D721Med (cell line): ENCODE results near the gene FCN1.

Source experiments
- DNase-seq: peaks from one replicate; pipeline ENCODE4 v3.0.0; 2011; ENCODE audit warnings: low spot score; ENCODE audit not compliant: insufficient read length
- FAIRE-seq: peaks from 2 replicates; lab custom pipeline; 2011; peaks lifted over from hg19 to GRCh38; lab: Jason Lieb, UNC
- CTCF ChIP-seq: IDR thresholded peaks from 2 replicates; pipeline ENCODE4 v1.5.1; 2012; ENCODE audit warnings: mild to moderate bottlenecking, control low read depth; ENCODE audit not compliant: insufficient read depth; ENCODE audit errors: missing control alignments

FCN1 gene

GRCh38 chr9:134930398-134930797, 12.7 kb upstream of the FCN1 start:
- no peak for TF ChIP-seq CTCF
- DNase-seq (no peak), FAIRE-seq (no peak)

DNA sequence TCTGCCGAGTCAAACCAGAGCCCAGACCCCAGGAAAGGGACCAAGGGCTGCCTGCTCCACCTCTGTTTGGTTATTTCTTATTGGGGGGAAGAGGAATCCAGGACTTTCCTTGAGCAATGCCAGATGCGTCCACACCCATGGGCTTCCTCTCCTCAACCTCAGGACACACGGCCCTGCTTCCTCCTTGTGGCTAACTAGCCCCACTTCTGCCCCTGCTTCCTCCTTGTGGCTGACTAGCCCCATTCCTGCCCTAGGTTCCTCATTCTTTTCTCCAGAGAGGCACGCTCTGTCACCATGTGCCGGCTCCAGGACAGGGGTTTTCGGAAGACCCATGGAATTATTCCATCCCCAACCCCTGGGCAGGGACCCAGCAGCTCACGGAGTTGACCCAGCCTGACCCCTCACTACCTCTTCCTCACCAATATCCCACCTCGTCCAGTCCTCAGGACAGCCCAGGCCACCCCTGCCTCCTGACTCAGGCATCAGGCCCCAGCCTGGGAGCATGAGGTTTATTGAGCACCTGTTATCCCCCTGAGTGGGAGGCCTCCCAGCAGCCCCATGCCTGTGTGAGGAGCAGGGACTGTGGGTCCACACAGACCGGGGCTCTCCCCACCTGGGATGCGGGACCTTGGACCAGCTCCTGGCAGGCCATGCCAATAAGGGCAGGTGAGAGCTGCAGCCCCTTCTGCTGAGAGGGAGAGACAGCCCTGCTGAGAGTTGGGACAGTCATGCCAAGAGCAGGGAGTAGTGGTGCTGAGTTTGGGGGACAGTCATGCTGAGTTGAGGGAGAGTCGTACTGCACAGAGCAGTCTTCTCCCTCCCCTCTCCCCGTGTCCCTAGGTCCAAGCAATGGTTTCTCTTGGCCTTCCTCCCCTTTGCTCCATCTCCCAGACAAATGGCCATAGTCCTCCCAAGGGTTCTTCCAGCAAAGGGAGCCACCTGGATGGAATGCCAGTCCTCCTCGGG, 11.8 kb upstream of the FCN1 start:
- FAIRE-seq (no peak), DNase-seq (no peak)
- no peak for TF ChIP-seq CTCF

DNA sequence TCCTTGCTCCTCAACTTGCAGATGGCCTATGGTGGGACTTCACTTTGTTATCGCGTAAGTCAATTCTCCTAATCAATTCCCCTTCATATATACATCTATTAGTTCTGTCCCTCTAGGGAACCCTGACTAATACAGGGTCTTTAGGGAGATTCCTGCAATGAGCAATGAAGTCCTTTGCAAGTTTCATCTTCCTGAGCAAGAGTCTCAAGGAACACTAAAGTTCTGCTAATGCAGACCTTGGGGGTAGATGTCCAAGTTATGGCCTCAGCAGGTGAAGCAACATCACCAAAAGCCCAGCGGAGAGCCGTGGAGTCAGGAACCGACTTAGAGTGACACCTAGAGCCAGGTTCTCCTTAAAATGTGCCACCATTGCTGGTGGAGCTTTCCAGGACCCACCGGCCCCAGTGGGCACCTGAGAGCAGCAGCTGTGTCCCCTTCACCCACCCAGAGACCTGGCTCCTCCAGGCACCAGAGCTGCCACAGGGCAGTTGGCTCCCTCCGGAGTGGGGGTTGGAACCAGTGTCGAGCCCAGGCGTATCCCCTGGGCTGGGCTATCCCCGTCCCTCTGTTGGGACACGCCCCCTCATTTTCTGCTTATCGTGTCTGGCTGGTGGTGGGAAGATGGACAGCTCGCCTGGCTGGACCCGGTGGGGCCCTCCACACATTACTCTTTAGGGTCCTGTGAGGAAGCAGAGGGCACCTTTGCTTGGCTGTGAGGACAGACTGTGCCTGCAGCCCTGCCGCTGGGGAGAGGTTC, 10.9 kb upstream of the FCN1 start:
- DNase-seq, result no peak
- TF ChIP-seq CTCF, result no peak
- no peak for FAIRE-seq

DNA sequence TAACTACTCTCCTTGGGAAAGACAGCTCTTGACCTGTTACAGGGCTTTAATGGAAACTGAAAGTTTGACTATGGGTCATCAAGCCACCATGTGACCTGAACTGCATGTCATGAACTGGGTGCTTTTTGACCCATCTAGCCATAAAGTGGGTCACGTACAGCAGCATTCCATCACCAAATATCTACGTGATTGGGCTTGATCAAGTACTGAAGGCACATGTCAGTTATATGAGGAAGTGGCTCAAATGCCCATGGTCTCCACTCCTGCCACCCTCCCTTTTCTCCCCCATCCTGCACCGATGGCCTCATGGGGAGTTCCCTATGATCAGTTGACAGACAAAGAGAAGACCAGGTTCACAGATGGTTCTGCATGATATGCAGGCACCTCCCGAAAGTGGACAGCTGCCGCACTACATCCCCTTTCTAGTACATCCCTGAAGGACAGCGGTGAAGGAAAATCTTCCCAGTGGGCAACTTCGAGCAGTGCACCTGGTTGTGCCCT, 7.3 kb upstream of the FCN1 start:
- DNase-seq, result no peak
- FAIRE-seq, result no peak
- TF ChIP-seq CTCF, result no peak

GRCh38 chr9:134923466-134923865, 5.8 kb upstream of the FCN1 start:
- no peak for TF ChIP-seq CTCF
- no peak for DNase-seq
- FAIRE-seq, result no peak

GRCh38 chr9:134922932-134923240, 5.2 kb upstream of the FCN1 start:
- FAIRE-seq, result no peak

More at GRCh38 chr9:134922932-134923240, 5.2 kb upstream of the FCN1 start:
- no peak for TF ChIP-seq CTCF
- no peak for DNase-seq
